Epithelial cell of prostate (primary cell): ENCODE results near the gene B3GALT4.
"Not testable (repeated sequence)": the region's sequence is repeated elsewhere in the genome, so short reads cannot be mapped to it uniquely, and the experiment has no call there.

ENCODE experiments used
- DNase-seq: peaks from one replicate; pipeline ENCODE4 v3.0.0-alpha.2; 2011; ENCODE audit warnings: low read depth, low spot score
- H3K27ac ChIP-seq: fragments of 450-650 bp; 2 replicates; pipeline ENCODE4 v1.5.1; 2017; ENCODE audit warnings: mild to moderate bottlenecking

B3GALT4 gene

GRCh38 chr6:33276864-33277662 lies at the start of gene B3GALT4:
B3GALT4 (plus strand) TSS chr6:33277123; CDS start chr6:33277420, 297 bp downstream.
- peak within 1 kb of the TSS; percentile 90 for H3K27ac ChIP-seq
- peak; percentile 72 for DNase-seq

GRCh38 chr6:33235221-33235634 lies 41.7 kb upstream of the B3GALT4 start:
- H3K27ac ChIP-seq: no peak overlapping the region
- no peak for DNase-seq

- H3K27ac ChIP-seq: no peak overlapping the region
- no peak for DNase-seq
Observed at GRCh38 chr6:33236328-33236727, 40.6 kb upstream of the B3GALT4 start.

DNA sequence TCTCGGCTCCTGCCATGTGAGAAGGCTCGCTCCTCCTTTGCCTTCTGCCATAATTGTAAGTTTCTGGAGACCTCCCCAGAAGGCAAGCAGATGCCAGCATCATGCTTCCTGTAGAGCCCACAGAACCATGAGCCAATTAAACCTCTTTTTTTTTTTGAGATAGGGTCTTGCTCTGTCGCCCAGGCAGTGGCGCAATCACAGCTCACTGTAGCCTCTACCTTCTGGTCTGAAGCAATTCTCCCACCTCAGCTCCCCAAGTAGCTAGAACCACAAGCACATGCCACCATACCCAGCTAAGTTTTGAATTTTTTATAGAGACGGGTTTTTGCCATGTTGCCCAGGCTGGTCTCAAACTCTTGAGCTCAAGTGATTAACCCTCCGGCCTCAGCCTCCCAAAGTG lies 40.1 kb upstream of the B3GALT4 start:
- DNase-seq: no peak
- H3K27ac ChIP-seq: no peak overlapping the region

DNA sequence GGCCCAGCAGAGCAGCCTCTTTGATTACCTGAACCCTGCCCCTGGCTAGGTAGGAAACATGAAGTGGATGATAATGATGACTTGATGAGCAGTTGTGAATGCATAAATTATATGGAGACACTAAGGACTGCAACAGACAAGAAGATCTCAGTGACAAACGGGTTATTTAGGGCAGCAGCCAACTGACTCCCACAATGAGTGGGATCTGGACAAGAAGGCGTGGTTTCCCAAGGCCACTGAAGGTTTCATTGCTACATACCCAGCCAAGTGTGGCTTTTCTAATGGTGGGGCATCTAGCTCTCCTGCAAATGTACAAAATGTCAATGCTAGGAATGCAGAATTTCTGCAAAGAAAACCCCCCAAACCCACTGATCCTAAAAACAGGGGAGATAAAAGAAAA lies 39.2 kb upstream of the B3GALT4 start:
- DNase-seq: no peak
- H3K27ac ChIP-seq: no peak overlapping the region

DNA sequence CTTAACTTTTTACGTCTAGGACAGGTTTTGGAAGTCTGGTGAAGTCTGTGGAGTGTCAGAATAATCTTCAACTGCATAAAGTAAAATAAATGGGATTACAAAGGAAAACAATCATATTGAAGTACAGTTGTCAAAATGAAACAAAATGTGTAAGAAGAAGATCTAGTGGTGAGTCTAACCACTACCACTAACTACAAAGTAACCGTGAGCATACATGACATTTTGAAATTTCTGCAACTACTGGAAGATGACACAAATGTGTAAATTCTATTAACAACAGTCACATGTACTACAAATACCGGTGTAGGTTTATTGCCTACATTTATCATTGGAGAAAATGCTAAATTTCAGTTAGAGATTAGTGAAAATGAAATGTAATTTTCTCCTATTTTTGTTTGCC lies 35.0 kb upstream of the B3GALT4 start:
- no peak for DNase-seq
- H3K27ac ChIP-seq: no peak overlapping the region

DNA sequence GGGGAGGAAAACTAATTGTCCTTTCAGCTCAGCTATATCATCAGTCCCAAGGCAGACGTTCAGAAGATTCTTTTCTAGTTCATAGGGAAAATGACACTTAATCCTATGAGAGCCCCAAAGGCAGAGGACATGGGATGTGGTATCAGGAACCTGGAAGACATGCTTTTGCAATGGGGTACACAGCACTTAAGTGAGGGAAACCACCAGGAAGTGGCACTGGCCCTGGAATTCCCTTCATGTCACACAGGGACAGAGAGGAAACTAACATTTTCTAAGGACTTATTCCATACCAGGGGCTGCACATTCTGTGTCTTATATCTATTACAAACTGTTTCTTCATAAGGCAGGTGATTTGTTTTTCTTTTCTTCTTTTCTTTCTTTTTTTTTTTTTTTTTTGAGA lies 33.4 kb upstream of the B3GALT4 start:
- no peak for DNase-seq
- H3K27ac ChIP-seq: no peak overlapping the region

DNA sequence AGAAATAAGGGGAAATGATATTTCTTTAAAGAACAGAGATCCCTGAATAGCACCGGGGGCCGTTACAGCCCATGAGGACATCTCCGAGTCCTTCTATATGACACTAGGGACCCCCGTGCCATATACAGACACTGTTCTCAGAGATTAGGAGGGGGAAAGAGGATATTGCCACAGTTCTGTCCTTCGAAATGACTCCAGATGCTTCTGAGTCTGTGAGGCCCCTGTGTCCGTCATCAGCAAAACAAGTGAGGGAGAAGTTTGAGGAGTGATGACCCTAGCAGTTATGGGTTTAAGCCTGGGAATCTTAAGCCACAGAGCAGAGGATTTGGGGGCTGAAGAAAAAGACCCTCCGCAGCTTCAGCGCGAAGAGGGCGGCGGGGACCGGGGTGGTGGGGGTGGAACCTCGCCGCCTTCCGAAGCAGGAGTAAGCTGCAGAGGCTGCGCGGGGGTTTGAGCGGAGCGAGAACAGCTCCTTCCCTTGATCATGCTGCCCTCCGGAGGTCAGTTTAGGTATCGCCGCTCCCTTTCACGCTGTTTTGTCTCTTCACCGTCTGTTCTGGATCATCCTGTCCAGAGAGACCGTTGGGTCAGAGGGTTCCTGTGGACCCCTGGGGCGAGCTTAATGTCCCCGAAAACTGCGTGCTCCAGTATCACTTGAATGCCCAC lies 28.8 kb upstream of the B3GALT4 start:
- peak overlapping the region; percentile 95 for H3K27ac ChIP-seq
- DNase-seq: no peak

DNA sequence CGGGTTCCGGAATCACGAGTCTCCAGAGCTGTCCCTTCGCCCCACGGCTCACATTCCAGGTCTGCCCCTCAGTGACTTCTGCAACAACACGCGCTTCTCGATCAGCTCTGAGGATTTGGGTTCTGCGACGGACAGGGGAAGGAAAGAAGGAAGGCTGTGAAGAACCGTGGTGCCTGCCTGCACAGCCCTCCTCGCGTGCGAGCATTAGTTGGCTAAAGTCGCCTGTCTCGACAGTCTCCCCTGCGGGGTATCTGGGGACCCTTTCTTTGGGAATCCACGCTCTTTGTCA lies 28.3 kb upstream of the B3GALT4 start:
- peak overlapping the region; percentile 95 for H3K27ac ChIP-seq
- no peak for DNase-seq

- peak; percentile 97 for DNase-seq
- peak overlapping the region; percentile 95 for H3K27ac ChIP-seq
Observed at GRCh38 chr6:33248932-33249731, 27.8 kb upstream of the B3GALT4 start.

GRCh38 chr6:33249732-33250630 lies 26.9 kb upstream of the B3GALT4 start:
- DNase-seq: peak; percentile 64
- H3K27ac ChIP-seq: peak overlapping the region; percentile 95

DNA sequence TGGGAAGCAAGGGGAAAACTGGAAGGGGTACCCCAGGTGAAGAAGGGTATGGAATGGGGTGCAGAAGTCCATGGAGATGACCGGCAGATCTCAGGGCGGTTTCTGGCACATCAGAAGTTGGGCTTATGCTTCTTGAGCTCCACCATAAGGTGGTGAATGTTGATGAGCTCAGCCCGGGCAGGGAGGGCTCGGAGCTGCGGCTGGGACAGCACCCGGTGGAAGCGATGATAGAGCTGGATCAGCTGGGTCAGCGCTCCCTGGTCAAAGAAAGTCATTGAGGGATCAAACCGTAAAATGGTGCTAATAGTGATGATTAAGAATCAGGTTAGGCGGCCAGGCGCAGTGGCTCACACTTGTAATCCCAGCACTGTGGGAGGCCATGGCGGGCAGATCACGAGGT lies 26.2 kb upstream of the B3GALT4 start:
- peak overlapping the region; percentile 95 for H3K27ac ChIP-seq
- no peak for DNase-seq

DNA sequence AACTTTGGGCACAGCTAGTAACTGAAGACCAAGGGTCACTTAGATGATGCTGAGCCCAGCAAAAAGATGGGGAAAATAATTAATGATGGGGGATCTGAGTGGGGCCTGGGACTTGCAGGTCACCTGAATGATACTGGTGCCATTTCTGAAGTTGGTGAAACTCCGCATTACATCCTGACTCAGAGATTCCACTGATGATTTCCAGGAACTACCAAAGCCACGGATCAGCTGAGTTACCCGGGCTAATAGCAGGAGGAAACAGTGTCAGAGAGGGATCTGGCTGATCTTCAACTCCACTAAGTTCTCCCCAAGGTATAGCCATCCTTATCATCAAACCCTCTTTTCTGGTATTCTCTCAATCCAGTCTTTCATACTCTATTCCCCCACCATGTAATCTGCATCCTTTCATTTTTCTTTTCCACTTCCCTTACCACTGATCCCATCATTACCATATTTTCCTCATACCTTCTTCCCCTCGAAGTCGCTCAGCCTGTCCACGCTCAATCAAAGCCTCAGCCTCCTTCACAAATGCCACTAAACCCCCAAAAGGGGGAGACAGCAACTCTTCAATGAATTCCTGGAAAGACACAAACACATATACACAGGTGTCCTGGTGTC lies 25.4 kb upstream of the B3GALT4 start:
- no peak for DNase-seq
- no peak overlapping the region for H3K27ac ChIP-seq

GRCh38 chr6:33252759-33253158 lies 24.2 kb upstream of the B3GALT4 start:
- DNase-seq: no peak
- peak overlapping the region; percentile 1 for H3K27ac ChIP-seq

GRCh38 chr6:33254591-33254990 lies 22.3 kb upstream of the B3GALT4 start:
- no peak overlapping the region for H3K27ac ChIP-seq
- no peak for DNase-seq

GRCh38 chr6:33259032-33259431 lies 17.9 kb upstream of the B3GALT4 start:
- peak; percentile 72 for DNase-seq
- peak overlapping the region; percentile 28 for H3K27ac ChIP-seq

DNA sequence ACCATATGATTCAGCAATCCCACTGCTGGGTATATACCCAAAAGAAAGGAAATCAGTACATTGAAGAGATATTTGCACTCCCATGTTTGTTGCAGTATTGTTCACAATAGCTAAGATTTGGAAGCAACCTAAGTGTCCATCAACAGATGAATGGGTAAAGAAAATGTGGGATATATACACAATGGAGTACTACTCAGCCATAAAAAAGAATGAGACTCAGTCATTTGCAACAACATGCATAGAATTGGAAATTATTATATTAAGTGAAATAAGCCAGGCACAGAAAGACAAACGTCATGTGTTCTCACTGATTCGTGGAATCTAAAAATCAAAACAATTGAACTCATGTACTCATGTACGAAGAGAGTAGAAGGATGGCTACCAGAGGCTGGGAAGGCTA lies 14.4 kb upstream of the B3GALT4 start:
- H3K27ac ChIP-seq, DNase-seq: not testable (repeated sequence)

DNA sequence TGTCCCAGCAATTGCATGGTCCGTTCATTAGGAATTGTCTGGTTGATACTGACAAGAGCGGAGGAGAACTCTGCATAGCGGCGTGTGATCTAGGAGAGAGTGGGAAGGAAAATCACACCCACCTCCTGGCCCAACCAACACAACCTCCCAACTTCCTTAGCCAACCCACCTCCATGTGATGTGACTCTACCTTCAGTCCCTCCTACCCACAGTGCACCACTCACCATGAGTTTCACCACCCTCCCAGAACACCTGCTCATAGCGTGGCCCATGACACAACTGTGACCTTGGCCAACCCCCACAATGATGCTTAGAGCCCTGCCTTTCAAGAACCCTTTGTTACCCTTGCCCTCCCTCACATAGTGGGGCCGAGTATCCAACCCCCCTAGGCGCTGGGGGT lies 12.9 kb upstream of the B3GALT4 start:
- DNase-seq: no peak
- no peak overlapping the region for H3K27ac ChIP-seq

- DNase-seq: no peak
Observed at GRCh38 chr6:33271117-33271467, 5.8 kb upstream of the B3GALT4 start.

More at GRCh38 chr6:33271117-33271467, 5.8 kb upstream of the B3GALT4 start:
- peak overlapping the region; percentile 90 for H3K27ac ChIP-seq
